GM12891 (cell line): ENCODE measurements around the gene COL21A1.

Source experiments
- POLR2A ChIP-seq: IDR thresholded peaks from 2 replicates; pipeline ENCODE4 v1.6.1; 2011; ENCODE audit warnings: low read depth, low read length, control low read depth
- POLR2AphosphoS5 ChIP-seq: IDR thresholded peaks from 2 replicates; pipeline ENCODE4 v1.6.1; 2011; ENCODE audit warnings: low read depth, low read length, control low read depth
- SPI1 ChIP-seq: IDR thresholded peaks from 2 replicates; pipeline ENCODE4 v1.6.1; 2011; ENCODE audit warnings: low read depth, low read length, control low read depth
- TAF1 ChIP-seq: IDR thresholded peaks from 2 replicates; pipeline ENCODE4 v1.6.1; 2011; ENCODE audit warnings: low read depth, low read length, control low read depth

DNA sequence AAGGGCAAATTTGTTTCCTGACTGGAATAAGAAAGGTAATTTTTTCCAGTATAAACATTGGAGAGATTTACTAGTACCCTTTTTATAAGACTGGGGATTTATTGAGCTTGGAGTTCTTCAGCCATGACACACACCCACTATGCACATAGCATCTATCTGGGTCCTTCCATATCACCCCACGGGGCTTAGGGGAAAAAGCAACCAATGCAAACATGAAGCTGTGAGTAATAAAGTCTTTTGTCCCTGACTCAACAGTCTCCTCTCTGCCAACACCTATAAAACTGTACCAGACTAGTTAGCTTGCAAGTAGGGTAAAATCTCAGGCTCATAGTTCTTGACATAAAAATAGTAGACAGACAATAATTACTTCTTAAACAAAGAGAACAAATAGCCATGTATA lies 23.4 kb downstream of the COL21A1 start:
- no peak for TF ChIP-seq POLR2AphosphoS5
- TF ChIP-seq SPI1 = no peak
- TF ChIP-seq POLR2A = no peak
- no peak for TF ChIP-seq TAF1
